Mesodermal cell (in vitro differentiated cells): ENCODE data around the gene UCHL5.
"Not testable (repeated sequence)": the region's sequence is repeated elsewhere in the genome, so short reads cannot be mapped to it uniquely, and the experiment has no call there.

Experiments
- H3K27ac ChIP-seq: 2 replicates; pipeline ENCODE4 v1.7.0; 2013; ENCODE audit warnings: mild to moderate bottlenecking, low read depth, low read length, moderate library complexity; ENCODE audit not compliant: severe bottlenecking
- H3K36me3 ChIP-seq: 2 replicates; pipeline ENCODE4 v1.7.1; 2013; ENCODE audit warnings: mild to moderate bottlenecking, low read length, moderate library complexity; ENCODE audit not compliant: control insufficient read depth, insufficient read depth
- H3K4me1 ChIP-seq: one replicate; pipeline ENCODE4 v1.7.1; 2013; ENCODE audit warnings: mild to moderate bottlenecking, low read length; ENCODE audit not compliant: insufficient read depth, control insufficient read depth, poor library complexity, severe bottlenecking
- H3K4me3 ChIP-seq: 2 replicates; pipeline ENCODE4 v1.7.0; 2013; ENCODE audit warnings: low read length, control low read depth, mild to moderate bottlenecking; ENCODE audit not compliant: insufficient read depth, poor library complexity, severe bottlenecking; ENCODE audit errors: extremely low read depth
- H3K9me3 ChIP-seq: 2 replicates; pipeline ENCODE4 v1.7.1; 2013; ENCODE audit warnings: mild to moderate bottlenecking, low read length, moderate library complexity; ENCODE audit not compliant: control insufficient read depth
- WGBS, 2 experiments: methylation state at CpG; one replicate each; pipeline ENCODE4 v1.1.5; 2013; ENCODE audit warnings: missing lambda C conversion rate in 2 of 2; ENCODE audit not compliant: insufficient coverage in 2 of 2; 5-methylcytosine and 5-hydroxymethylcytosine counted together

UCHL5 gene

GRCh38 chr1:193062698-193063463, 3.7 kb upstream of the UCHL5 start:
- Histone ChIP-seq H3K4me3 (no peak overlapping the region), H3K36me3 (peaks cover 15% of the 10 kb centered on the region), H3K4me1 (peaks cover 6% of the 10 kb centered on the region), H3K9me3 (no peaks in the 10 kb centered on the region), H3K27ac (no peak overlapping the region)
- 80% methylated on average over 1 of the region's 4 CpGs; no CpG with 5 or more reads in 1 of the 2 experiments for WGBS, 2 experiments

GRCh38 chr1:193060938-193061337, 1.8 kb upstream of the UCHL5 start:
- Histone ChIP-seq H3K27ac (no peak overlapping the region), H3K4me3 (peak overlapping the region; percentile 91), H3K4me1 (peaks cover 6% of the 10 kb centered on the region), H3K36me3 (peaks cover 15% of the 10 kb centered on the region), H3K9me3 (no peaks in the 10 kb centered on the region)
- 14 to 18% methylated on average over 2 of the region's 2 CpGs for WGBS, 2 experiments

GRCh38 chr1:193060406-193060805, 1.2 kb upstream of the UCHL5 start:
- Histone ChIP-seq H3K27ac (peak overlapping the region; percentile 97), H3K36me3 (peaks cover 15% of the 10 kb centered on the region), H3K9me3 (no peaks in the 10 kb centered on the region), H3K4me1 (peaks cover 6% of the 10 kb centered on the region), H3K4me3 (peak overlapping the region; percentile 91)
- whole genome bisulfite sequencing, 2 experiments, result 0 to 26% methylated on average over 3 of the region's 4 CpGs

GRCh38 chr1:193060115-193060403, 899 bp upstream of the UCHL5 start:
- Histone ChIP-seq H3K27ac (peak overlapping the region; percentile 97), H3K9me3 (no peaks in the 10 kb centered on the region), H3K4me1 (peaks cover 6% of the 10 kb centered on the region), H3K4me3 (peak overlapping the region; percentile 91), H3K36me3 (peaks cover 15% of the 10 kb centered on the region)
- WGBS, 2 experiments, result 0% methylated on average over 1 to 2 of the region's 9 CpGs

GRCh38 chr1:193058529-193059281, 455 bp downstream of the UCHL5 start:
- Histone ChIP-seq H3K27ac (peak overlapping the region; percentile 97), H3K4me1 (peaks cover 6% of the 10 kb centered on the region), H3K4me3 (peak overlapping the region; percentile 91), H3K36me3 (peaks cover 10% of the 10 kb centered on the region), H3K9me3 (no peaks in the 10 kb centered on the region)
- 2% methylated on average over 36 to 37 of the region's 37 CpGs for WGBS, 2 experiments

- Histone ChIP-seq H3K9me3 (no peaks in the 10 kb centered on the region), H3K4me1 (no peaks in the 10 kb centered on the region), H3K27ac (no peak overlapping the region), H3K4me3 (no peak overlapping the region), H3K36me3 (peaks cover 13% of the 10 kb centered on the region)
- 100% methylated on average over 2 of the region's 4 CpGs; no CpG with 5 or more reads in 1 of the 2 experiments for WGBS, 2 experiments
Observed at GRCh38 chr1:193054169-193054675, 4.9 kb downstream of the UCHL5 start.

- not testable (repeated sequence) for H3K27ac ChIP-seq, H3K9me3 ChIP-seq, H3K4me1 ChIP-seq, H3K4me3 ChIP-seq
- peaks cover 44% of the 10 kb centered on the region for H3K36me3 ChIP-seq
- WGBS, 2 experiments, result 69 to 92% methylated on average over 2 of the region's 5 CpGs
Observed at GRCh38 chr1:193048913-193049312, 10.2 kb downstream of the UCHL5 start.

- no peaks in the 10 kb centered on the region for H3K9me3 ChIP-seq
- H3K4me1 ChIP-seq, result no peaks in the 10 kb centered on the region
- no peak overlapping the region for H3K27ac ChIP-seq
- H3K4me3 ChIP-seq, result no peak overlapping the region
- peaks cover 40% of the 10 kb centered on the region for H3K36me3 ChIP-seq
- WGBS, 2 experiments, result no CpG with 5 or more reads among the region's 1 CpG
Observed at GRCh38 chr1:193042766-193043691, 16.1 kb downstream of the UCHL5 start.

- peaks cover 25% of the 10 kb centered on the region for H3K36me3 ChIP-seq
- no peak overlapping the region for H3K27ac ChIP-seq
- no peaks in the 10 kb centered on the region for H3K4me1 ChIP-seq
- H3K4me3 ChIP-seq, result no peak overlapping the region
- 100% methylated on average over 1 of the region's 3 CpGs; no CpG with 5 or more reads in 1 of the 2 experiments for WGBS, 2 experiments
- no peaks in the 10 kb centered on the region for H3K9me3 ChIP-seq
Observed at GRCh38 chr1:193040011-193040410, 19.1 kb downstream of the UCHL5 start.

GRCh38 chr1:193036337-193037047, 22.7 kb downstream of the UCHL5 start:
- H3K4me1 ChIP-seq, result no peaks in the 10 kb centered on the region
- no peak overlapping the region for H3K27ac ChIP-seq
- H3K36me3 ChIP-seq, result peaks cover 2% of the 10 kb centered on the region
- WGBS, 2 experiments, result no CpG with 5 or more reads among the region's 3 CpGs
- H3K4me3 ChIP-seq, result no peak overlapping the region
- H3K9me3 ChIP-seq, result no peaks in the 10 kb centered on the region
